ENCODE data around the gene MAJIN.
"Not testable (repeated sequence)": the region's sequence is repeated elsewhere in the genome, so short reads cannot be mapped to it uniquely, and the experiment has no call there.

Gene MAJIN, protein sequence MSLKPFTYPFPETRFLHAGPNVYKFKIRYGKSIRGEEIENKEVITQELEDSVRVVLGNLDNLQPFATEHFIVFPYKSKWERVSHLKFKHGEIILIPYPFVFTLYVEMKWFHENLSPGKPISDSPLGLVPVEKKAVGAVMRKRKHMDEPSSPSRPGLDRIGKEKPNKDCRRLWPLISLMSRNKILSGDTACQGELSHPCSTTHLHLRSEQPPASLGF

DNA sequence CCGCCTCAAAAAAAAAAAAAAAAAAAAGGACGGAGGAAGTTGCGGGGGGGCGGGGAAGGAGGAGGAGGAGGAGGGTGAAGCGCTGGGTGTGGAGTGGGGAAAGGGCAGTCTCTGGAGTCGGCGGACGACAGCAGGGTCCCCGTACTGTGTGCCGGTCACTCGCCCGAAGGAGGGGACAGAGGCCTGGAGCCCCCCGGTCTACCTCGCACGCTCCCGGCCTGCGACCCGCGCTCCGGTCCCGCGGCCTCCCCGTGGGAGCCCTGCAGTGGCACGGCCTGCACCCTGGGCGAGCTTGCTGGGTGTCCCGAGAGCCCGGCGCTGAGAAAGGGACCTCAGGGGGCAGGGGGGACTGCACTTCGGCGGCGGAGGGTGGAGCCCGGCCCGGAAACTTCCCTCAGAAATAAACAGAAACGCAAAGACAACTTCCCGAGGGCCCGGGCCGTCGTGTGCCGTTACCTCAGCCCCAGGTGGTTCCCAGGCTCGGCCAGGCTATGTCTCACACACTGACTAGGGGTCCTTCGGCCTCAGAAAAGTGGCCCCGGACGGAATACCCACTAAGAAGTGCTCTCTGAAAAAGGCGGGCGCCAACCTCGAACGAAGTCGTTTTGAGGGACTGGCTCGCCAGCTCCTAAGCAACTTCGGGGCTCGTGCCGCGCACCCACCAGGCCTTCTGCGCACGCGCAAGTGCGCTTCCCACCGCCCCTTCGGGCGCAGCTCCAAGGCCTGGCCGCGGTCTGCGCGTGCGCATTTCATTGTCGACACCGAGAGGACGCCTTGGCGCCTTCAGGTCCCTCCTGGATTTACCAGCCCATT, at the start of gene MAJIN:
Gene MAJIN (minus strand): TSS at position 688 of the 813 bp plus-strand sequence. CDS start 12,703 bp downstream, outside the sequence.
- DNase-seq: no peak

DNA sequence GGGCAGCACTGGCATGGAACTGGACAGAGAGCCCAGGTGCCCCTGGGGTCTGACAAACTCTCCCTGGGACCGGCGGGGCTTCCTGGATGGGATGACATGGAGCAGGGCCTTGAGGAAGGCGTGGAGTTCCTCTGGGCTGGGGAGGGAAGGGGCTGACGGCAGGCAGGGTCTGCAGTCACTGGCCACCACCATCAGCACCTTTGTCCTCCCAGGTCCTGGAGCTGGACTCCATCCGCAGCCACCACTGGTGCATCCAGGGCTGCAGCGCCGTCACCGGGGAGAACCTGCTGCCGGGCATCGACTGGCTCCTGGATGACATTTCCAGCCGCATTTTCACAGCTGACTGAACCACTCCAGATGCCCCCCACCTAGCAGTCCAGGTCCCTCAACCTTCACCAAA, 49.6 kb upstream of the MAJIN start:
- DNase-seq: no peak

DNA sequence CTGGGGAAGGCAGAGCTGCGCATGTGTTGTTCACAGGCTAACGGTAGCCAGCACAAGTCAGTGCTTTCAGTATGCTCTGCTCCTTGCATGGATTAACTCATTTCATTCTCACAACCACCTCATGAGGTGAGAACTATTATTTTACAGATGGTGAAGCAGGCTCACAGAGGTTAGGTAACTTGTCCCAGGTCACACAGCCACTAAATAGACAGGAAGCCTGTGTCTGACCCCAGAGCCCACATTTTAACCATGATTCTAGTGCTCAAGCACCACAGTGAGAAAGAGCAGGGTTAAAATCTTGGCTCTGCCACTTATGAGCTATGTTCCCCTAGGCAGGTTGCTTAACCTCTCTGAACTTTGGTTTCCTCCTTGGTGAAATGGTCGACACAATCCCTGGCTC, 49.1 kb upstream of the MAJIN start:
- DNase-seq: no peak

DNA sequence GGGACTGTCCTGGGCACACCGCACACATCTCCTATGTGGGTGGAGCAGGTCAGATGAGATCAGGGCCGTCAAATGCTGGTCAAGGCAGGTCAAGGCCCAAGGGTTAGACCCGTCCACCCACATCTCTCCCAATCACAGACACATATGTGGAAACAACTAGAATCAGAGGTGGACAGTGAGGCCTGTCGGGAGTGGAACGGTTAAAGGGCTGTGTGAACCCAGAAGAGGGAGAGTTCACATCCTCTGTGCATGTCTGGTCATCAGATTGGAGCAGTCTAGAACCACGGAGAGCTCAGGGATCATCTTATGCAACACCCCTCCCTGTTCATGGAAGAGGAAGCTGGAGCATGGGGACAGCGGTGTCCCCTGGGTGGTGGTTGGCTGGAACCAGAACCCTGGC, 47.9 kb upstream of the MAJIN start:
- DNase-seq: no peak

DNA sequence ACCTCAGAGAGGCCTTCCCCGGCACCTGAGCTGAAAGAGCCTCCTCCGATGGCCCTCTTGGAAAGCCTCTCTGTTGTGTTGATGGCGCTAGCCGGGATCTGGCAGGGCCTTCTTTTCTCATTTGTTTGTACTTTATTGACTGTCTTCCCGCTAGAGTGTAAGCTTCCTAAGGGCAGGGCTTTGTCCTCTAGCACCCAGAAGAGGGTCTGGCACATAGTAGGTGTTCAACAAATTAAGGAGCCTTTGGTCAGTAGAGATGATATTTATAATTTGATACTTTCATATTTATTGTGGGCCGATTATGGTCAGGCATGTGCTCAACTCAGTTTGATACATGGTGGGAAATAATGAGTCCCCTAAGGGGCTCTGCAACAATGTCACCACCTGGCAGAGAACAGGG, 46.0 kb upstream of the MAJIN start:
- no peak for DNase-seq

DNA sequence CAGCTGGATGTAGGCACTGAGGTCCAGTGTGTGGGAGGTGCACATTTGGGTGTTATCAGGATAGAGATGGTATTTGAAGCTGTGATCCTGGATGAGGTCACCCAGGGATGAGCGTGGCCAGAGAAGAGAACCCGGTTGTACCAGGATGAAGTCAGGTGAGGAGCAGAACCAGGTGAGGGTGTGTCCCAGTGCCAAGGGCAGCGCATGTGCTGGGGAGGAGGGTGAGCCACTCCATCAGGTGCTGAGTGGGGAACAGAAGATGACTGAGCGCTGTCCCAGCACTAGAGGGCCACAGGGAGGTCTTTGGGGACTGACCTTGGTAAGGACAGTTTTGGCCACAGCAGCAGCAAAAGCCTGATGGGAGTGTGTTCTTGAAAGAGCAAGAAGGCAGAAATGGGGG, 44.8 kb upstream of the MAJIN start:
- no peak for DNase-seq

DNA sequence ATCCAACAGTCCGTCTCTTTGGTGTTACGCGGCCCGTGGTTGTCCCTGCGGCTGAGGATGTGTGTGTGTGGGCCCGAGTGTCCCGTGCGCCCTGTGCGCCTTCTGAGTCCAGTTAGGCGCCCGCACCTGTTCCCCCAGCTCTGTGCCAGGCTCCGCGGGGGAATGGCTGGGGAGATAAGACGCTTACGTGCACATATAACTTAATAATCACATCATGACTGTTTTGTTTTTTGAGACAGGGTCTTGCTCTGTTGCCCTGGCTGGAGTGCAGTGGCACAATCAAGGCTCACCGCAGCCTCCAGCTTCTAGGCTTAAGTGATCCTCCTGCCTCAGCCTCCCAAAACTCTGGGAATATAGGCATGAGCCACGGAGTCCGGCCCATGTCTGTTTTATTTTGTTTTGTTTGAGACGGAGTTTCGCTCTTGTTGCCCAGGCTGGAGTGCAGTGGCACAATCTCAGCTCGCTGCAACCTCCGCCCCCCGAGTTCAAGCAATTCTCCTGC, 42.9 kb upstream of the MAJIN start:
- no peak for DNase-seq

DNA sequence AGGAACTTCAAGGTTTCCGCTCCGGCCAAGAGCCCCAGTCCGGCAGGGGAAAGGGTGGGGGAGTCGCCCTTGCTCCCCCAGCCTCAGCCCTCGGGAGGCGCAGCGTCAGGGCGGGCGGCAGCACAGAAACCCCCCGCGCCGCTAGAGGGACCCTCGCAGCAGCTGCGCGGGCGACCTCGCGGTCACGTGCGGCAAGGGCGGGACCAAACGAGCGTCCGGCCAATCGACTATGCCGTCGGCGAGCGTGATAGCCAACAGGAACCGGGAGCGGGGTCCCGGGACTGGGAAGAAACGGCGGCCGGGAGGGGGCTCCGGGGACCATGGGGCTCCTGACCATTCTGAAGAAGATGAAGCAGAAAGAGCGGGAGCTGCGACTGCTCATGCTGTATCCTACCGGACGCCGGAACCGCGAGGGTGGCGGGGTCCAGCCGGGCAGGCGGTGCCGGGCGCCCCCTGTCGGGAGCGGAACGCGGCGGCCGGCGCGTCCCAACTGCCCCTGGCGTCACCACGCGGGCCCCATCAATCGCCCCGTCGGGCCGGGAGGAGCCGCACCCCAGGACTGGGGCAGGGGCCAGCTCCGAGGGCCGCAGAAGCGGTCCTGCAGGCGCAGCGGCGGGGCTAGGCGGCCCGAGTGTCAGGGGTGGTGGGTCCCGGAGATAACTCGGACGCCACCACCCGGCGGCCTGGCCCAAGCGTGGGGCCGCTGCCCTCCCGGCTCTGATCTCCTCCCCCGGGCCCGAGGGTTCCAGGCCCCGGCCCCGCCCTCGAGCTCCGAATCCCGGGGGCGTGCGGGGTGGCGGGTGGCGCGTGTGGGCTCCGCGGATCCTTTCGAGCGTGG, 42.2 kb upstream of the MAJIN start, which contains the start of gene ARL2:
Gene ARL2 (plus strand): TSS at position 273 of the 838 bp plus-strand sequence. CDS start 48 bp downstream, at position 321.
- DNase-seq: peak; percentile 97

DNA sequence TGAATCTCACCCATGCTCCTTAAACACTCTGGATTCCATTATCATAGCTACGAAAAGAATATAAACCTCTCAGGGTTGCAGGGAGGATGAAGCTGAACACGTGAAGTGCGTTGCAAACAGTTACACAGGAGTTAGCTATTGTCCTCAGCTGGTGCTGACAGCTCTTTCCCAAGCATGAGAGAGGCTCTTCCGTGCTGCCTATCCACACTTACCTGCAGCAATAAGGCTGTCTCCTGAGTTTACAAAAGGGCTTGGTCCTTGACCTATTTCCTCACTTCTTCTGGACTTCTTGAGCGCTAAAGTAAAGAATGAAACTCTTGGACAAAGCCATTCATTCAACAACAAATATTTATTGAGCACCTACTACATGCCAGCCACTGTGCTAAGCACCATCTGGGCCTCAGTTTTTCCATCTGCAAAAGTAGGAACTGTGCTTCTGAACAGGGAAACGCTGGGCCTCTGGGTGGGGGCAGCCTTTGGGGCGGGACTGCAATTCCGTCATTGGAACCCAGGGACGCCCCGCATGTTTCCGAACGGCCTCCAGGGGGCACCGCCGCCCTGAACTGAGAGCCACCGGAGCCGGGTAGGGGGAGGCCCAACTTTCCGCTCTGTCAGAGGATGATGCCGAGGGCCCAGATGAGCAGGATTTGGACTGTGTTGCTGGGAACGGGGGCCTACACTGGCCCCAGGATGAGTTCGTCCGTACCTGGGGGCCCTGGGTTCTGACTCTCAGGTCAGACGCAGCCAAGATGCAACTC, 41.4 kb upstream of the MAJIN start:
- DNase-seq: peak; percentile 92

DNA sequence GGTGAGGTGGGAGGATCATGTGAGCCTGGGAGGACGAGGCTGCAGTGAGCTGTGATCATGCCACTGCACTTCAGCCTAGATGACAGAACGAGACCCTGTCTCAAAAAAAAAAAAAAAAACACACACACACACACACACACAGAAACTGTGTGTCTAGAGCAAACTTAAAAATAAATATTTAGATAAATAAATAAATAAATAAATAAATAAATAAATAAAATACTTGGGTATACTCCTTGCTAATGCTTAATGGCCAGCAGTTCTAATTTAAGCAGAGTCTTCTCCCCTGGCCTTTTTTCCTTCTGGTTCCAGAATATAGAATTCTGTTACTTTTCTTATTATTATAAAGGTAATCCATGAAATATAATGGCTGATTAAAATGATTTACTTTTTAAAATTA, 37.0 kb upstream of the MAJIN start:
- no peak for DNase-seq

DNA sequence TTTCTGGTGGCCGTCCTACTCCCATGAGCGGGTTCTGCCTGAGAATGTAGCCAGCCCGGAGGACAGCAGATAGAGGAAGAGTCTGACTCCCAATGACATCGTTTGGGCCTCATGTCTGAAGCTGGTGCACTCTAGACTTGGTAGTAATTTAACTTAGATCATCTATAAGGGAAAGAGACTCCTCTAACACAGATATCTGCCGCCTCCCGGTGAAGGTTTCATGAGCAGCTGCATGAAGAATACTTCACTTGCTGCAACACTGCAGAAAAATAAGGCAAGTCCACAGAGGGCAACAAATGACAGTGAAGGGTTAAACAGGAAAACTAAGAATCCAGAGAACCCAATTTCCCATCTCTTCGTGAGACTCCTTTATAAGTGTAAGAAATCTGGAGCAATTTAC, 36.1 kb upstream of the MAJIN start:
- no peak for DNase-seq

DNA sequence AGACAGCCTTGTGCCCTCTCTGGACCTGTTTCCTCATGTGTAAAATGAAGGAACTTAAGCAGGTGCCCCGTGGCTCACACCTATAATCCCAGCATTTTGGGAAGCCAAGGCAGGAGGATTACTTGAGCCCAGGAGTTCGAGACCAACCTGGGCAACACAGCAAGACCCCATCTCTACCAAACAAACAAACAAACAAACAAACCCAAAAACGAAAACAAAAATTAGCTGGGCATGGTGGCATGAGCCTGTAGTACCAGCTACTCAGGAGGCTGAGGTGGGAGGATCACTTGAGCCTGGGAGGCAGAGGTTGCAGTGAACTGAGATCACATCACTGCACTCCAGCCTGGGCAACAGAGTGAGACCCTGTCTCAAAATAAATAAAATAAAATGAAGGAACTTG, 32.1 kb upstream of the MAJIN start:
- not testable (repeated sequence) for DNase-seq

DNA sequence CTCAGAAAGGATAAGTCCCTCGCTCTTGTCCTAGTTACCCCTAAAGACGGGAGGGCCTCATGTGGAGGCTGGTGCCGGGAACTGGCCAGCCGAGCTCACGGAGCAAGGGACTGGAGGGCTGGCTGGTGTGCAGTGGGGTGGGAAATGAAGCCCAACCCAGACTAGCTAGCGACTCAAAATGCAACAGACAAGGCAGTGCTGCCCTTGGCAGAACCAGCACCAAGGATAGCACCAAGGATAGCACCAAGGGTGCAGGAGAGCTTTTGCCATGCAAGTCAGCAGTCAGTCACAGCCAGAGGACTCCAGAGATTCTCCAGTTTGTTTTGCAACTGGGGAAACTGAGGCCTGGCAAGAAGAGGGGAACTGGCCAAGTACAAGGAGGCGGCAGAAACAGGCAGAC, 31.4 kb upstream of the MAJIN start:
- no peak for DNase-seq

DNA sequence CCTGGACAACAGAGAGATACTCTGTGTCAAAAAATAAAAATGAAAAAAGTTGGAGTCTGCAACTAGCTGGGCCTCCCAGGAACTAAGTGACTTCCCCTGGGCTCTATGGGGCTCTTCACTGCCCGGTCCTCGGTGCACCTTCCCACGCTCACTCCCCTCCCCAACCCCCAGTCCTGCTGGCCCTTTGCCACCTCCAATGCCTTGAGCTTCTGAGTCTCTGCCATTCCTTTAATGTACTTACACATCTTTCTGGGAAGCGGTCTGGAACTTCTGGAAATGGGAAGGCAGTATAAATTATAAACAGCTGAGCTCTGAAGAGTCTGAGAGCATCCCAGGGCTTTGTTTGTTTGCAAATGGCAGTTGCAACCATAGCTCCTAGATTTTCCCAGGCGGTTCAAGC, 30.8 kb upstream of the MAJIN start:
- DNase-seq: no peak

DNA sequence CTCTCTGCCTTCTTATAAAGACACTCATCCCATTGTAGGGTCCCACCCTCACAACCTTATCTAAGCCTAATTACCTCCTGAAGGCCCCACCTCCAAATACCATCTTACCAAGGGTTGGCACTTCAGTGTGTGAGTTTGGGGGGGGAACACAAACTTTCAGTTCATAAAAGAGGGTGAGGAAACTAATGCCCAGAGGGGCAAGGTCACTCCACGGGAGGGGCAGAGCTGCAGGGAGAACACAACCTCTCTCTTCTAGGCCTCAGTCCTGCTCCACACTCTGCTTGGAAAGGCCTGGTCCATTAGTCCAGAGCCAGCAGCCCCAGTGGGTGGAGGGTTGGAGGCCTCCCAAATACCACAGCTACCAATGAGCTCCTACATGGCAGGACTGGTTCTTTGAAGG, 27.6 kb upstream of the MAJIN start:
- no peak for DNase-seq

DNA sequence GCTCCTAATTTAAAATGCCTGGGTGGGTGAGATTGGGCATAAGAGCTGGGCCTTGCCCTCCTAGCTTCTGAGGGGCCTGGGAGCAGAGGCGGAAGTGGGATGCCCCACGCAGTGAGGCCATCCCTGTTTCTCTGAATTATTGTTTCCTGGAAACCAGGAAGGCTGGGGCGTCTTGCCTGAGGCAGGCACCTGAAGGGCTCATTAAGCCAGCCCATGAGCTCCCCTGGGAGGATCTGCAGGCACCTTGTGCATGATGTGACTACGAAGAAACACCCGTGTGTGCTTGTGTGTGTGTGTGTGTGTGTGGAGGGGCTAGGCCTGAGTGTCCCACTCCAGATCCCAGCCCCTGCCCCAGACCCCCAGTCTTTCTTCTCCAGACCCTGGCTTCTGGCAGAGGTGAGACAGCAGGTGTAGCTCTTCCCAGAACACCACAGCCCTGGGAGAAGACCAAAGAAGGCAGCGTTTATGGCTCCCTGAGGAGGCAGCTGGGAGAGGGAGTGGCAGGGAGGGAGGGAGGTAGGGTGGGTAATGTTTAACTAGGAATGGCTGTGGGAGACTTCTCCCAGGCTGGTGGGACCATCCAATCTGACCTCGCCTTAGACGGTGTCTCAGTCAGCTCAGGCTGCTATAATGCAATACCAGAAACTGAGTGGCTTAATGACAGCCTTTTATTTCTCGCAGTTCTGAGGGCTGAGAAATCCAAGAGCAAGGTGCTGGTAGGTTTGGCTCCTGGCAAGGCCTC, 27.0 kb upstream of the MAJIN start:
- DNase-seq: peak; percentile 96

DNA sequence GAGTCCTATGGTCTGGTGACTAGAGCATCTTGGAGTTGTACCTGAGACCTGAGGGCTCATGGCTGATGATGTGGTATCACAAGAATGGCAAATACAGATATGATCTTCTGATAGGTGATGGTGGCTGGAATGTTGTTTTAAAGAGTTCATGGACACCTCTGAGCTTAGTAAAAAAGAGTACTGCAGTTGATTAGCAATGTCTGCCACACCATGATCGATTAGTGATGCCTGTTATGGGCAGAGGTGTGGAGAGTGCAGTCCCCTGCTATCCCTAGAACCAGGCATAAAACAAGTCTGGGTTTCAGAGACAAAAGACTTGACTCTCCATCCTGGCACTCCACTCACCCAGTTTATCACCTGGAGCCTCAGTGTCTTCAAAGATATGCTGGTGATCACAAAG, 26.2 kb upstream of the MAJIN start:
- DNase-seq: peak; percentile 39

DNA sequence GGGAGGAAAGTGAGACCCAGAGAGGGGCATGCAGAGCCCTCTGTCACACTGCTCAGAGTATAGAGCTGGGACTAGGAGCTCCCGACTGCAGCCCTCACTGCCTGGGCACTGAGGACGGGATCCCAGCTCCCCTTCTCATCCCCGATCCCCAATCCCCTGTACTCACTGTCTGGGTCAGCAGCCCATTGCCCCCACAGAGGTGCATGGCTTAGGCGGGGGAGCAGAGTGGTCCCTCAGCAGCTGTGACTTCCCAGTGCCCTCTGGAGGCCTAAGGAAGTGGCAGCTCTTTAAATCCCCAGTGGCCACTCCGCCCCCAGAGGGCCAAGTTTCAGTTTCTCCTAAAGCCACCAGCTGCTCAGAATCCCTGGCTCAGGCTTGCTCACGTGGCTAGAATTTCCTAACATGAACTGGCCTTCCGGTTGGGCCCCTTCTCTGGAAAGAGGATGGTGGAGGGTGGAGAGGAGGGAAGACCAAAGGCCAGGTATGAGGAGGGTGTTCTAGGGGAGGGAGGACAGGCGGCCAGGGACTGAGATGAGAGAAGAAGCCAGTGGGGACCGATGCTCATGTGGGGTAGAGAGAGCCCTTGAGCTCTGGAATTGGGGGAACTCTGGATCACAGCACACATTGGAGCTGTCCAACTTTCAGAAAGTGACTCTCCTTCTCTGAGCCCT, 24.9 kb upstream of the MAJIN start, which contains the start of gene BATF2:
Gene BATF2 (minus strand): TSS at position 262 of the 671 bp plus-strand sequence. CDS start 57 bp downstream, at position 205.
- peak; percentile 84 for DNase-seq

DNA sequence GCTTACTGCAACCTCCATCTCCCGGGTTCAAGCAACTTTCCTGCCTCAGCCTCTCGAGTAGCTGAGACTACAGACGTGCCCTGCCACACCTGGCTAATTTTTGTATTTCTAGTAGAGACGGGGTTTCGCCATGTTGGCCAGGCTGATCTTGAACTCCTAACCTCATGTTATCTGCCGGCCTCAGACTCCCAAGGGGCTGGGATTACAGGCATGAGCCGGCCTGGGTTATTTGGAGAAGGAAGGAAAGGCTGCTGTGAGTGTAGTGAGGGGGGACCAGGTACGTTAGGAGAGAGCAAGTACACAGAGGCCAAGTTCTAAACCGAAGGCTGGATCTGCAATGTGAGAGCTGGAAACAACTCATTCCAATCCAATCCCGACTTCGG, 24.4 kb upstream of the MAJIN start:
- no peak for DNase-seq

DNA sequence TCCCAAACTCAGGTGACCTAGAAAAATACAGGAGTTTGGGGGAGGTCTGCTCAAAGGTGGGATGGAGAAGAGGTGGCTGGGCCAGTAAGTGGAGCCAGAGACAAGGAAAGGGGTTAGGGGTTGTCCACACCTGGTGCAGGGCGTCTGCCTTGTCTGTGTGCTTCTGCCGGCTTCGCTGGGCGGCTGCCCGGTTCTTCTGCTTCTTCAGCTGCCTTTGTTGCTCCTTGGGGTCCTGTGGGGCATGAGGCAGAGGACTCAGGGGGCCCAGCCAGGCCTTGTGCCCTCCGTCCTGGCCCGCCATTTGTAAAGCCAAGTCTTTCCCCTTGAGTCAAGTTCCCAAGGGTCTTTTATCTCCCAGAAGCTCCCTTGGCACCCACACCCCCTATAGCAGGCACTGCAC, 22.4 kb upstream of the MAJIN start:
- DNase-seq: no peak
